Neural progenitor cell (in vitro differentiated cells): Measurements from ENCODE around the gene ULK4.

ENCODE experiments used
- EZH2phosphoT487 ChIP-seq: fragments of 200-600 bp; sonication (generic); IDR thresholded peaks from 2 replicates; pipeline ENCODE4 v1.6.1; 2017; ENCODE audit warnings: antibody characterized with exemption
- TF ChIP-seq, protein P1 (sequence below): fragments of 200-600 bp; sonication (generic); IDR thresholded peaks from 2 replicates; pipeline ENCODE4 v1.5.1; 2017; ENCODE audit warnings: antibody characterized with exemption, mild to moderate bottlenecking

DNA sequence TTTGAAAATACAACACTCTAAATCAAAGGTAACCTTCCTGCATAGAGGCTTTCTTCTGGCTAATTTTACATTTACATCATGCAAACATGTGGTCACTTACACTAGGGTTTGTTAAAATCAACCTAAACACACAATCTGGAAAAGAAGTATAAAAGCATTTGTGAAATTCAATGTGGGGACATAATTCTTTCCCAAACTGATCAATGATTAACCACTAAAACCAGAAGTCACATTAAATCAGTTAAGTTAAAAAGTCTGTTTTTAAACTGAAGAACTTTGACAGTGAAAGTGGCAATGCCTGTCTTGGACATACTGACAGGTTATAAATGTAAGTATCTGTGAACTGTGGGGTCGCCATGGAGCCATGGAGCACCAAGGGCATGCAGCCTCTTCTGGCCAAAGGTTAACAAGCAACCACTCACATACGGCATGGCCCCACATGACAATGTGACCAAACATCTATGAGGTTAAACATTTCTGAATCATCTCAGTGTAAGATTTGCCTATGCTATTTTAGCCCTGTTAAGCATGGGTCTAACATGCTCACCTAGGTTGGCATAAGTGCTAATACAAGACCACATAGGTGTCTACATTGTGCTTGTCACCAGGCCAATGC, 484.4 kb downstream of the ULK4 start:
- TF ChIP-seq, protein P1, sequence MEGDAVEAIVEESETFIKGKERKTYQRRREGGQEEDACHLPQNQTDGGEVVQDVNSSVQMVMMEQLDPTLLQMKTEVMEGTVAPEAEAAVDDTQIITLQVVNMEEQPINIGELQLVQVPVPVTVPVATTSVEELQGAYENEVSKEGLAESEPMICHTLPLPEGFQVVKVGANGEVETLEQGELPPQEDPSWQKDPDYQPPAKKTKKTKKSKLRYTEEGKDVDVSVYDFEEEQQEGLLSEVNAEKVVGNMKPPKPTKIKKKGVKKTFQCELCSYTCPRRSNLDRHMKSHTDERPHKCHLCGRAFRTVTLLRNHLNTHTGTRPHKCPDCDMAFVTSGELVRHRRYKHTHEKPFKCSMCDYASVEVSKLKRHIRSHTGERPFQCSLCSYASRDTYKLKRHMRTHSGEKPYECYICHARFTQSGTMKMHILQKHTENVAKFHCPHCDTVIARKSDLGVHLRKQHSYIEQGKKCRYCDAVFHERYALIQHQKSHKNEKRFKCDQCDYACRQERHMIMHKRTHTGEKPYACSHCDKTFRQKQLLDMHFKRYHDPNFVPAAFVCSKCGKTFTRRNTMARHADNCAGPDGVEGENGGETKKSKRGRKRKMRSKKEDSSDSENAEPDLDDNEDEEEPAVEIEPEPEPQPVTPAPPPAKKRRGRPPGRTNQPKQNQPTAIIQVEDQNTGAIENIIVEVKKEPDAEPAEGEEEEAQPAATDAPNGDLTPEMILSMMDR = no peak
- no peak for TF ChIP-seq EZH2phosphoT487
